OCI-LY7 (cell line): ENCODE data around the gene CYP2R1. TPM values are rescaled to one million over a fixed set of nuclear protein-coding genes. Genes with fewer than 3 reads are reported as not detected.

Source experiments
- BruUV-seq: library from RNA; stranded (reverse); fragments of 400-500 nt; replicated peaks from 2 replicates; lab custom pipeline; 2021; lab: Mats Ljungman, UMichigan
- CTCF ChIA-PET: fragments of 300-600 bp; sonication (Branson Sonifier 250); formaldehyde crosslinking; loops from one replicate; lab custom pipeline; 2022; ENCODE audit warnings: antibody characterized with exemption; ENCODE audit not compliant: unreplicated experiment; lab: Charles Lee
- POLR2A ChIA-PET: fragments of 300-600 bp; sonication (Branson Sonifier 250); formaldehyde crosslinking; loops from one replicate; lab custom pipeline; 2022; ENCODE audit warnings: antibody characterized with exemption; lab: Charles Lee
- DNase-seq: peaks from one replicate; pipeline ENCODE4 v3.0.0-alpha.2; 2015; ENCODE audit warnings: low spot score
- H2AFZ ChIP-seq: fragments of 200-600 bp; sonication (generic), shearing (Covaris generic); 2 replicates; pipeline ENCODE4 v1.6.1; 2014; ENCODE audit warnings: mild to moderate bottlenecking, antibody characterized with exemption, low read length, moderate library complexity
- H3K27ac ChIP-seq: fragments of 200-600 bp; sonication (generic); 2 replicates; pipeline ENCODE4 v1.5.1; 2014; ENCODE audit warnings: mixed run types, low read depth, mild to moderate bottlenecking, moderate library complexity, low read length, inconsistent platforms; ENCODE audit not compliant: poor library complexity, severe bottlenecking
- H3K36me3 ChIP-seq: fragments of 200-600 bp; sonication (generic); 2 replicates; pipeline ENCODE4 v1.6.1; 2014; ENCODE audit warnings: mild to moderate bottlenecking, antibody characterized with exemption, low read length, moderate library complexity, mixed read lengths; ENCODE audit not compliant: insufficient read depth
- H3K4me1 ChIP-seq: fragments of 200-600 bp; sonication (generic); 2 replicates; pipeline ENCODE4 v1.5.1; 2014; ENCODE audit warnings: mild to moderate bottlenecking, low read length; ENCODE audit not compliant: insufficient read depth, poor library complexity, severe bottlenecking
- H3K4me2 ChIP-seq: fragments of 200-600 bp; sonication (generic); 2 replicates; pipeline ENCODE4 v1.6.1; 2014; ENCODE audit warnings: mild to moderate bottlenecking, low read length
- H3K4me3 ChIP-seq: fragments of 200-600 bp; sonication (generic); 2 replicates; pipeline ENCODE4 v1.5.1; 2014; ENCODE audit warnings: mild to moderate bottlenecking, low read depth, low read length; ENCODE audit not compliant: poor library complexity, severe bottlenecking
- H3K79me2 ChIP-seq: fragments of 200-600 bp; sonication (generic); 2 replicates; pipeline ENCODE4 v1.6.1; 2016; ENCODE audit warnings: low read depth, mild to moderate bottlenecking, low read length, moderate library complexity, mixed read lengths; ENCODE audit not compliant: insufficient read depth
- H3K9me2 ChIP-seq: fragments of 200-600 bp; sonication (generic); 2 replicates; pipeline ENCODE4 v1.6.1; 2016; ENCODE audit warnings: mild to moderate bottlenecking, low read length, mixed read lengths; ENCODE audit not compliant: insufficient read depth
- H3K9me3 ChIP-seq: fragments of 200-600 bp; sonication (generic); 2 replicates; pipeline ENCODE4 v1.6.1; 2014; ENCODE audit warnings: mild to moderate bottlenecking, mixed run types, low read length, mixed read lengths
- H4K20me1 ChIP-seq: fragments of 200-600 bp; sonication (generic); 2 replicates; pipeline ENCODE4 v1.6.1; 2014; ENCODE audit warnings: mild to moderate bottlenecking, antibody characterized with exemption, low read length, moderate library complexity, mixed read lengths; ENCODE audit not compliant: insufficient read depth
- EZH2phosphoT487 ChIP-seq: fragments of 200-600 bp; sonication (generic); IDR thresholded peaks from 2 replicates; pipeline ENCODE4 v1.6.1; 2018; ENCODE audit warnings: low read depth, borderline replicate concordance, mild to moderate bottlenecking, mixed run types, antibody characterized with exemption, low read length, moderate library complexity, mixed read lengths
- intact Hi-C: fragments of 100-400 bp; cut with micrococcal nuclease; formaldehyde crosslinking; loops from one replicate; pipeline ENCODE4 v1.10.0; 2022; ENCODE audit not compliant: unreplicated experiment
- total RNA-seq, 2 experiments: library from RNA; depleted of rRNA in 1 of 2; stranded (reverse); fragments of >200 nt in 1 of 2; shearing (Covaris generic) in 1 of 2; gene quantifications; 2 replicates each; pipeline ENCODE4 v1.2.3, GENCODE V29; 2014 to 2022
- TF ChIP-seq, protein P1 (sequence below): fragments of 200-600 bp; sonication (generic); conservative IDR thresholded peaks from 2 replicates; pipeline ENCODE4 v1.5.1; 2014; ENCODE audit warnings: mild to moderate bottlenecking, antibody characterized with exemption, low read length, moderate library complexity, mixed read lengths

The CYP2R1 gene
- total RNA-seq, 2 experiments from 2014 or later: 24.8 to 38.0 TPM

DNA sequence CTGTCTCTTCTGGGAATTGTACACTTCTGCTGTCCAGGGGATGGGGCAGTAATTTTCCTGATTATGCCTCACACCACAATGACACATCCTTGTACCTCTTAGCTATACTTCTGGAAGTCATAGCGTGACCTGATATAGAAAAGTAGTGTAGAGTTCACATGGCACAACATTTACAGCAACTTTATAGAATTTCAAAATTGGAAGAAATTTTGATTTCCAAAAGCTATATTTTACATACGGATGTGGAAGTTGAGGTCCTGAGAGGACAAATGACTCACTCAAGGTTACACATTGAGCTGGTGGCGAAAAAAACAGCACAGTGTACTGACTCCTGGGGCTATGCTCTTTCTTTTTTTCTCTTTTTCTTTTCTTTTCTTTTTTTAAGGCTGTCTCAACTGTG, 6.3 kb upstream of the CYP2R1 start:
- DNase-seq: no peak
- TF ChIP-seq EZH2phosphoT487: no peak
- TF ChIP-seq, protein P1, sequence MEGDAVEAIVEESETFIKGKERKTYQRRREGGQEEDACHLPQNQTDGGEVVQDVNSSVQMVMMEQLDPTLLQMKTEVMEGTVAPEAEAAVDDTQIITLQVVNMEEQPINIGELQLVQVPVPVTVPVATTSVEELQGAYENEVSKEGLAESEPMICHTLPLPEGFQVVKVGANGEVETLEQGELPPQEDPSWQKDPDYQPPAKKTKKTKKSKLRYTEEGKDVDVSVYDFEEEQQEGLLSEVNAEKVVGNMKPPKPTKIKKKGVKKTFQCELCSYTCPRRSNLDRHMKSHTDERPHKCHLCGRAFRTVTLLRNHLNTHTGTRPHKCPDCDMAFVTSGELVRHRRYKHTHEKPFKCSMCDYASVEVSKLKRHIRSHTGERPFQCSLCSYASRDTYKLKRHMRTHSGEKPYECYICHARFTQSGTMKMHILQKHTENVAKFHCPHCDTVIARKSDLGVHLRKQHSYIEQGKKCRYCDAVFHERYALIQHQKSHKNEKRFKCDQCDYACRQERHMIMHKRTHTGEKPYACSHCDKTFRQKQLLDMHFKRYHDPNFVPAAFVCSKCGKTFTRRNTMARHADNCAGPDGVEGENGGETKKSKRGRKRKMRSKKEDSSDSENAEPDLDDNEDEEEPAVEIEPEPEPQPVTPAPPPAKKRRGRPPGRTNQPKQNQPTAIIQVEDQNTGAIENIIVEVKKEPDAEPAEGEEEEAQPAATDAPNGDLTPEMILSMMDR: no peak
- H3K4me2 ChIP-seq: no peak overlapping the region
- BruUV-seq: no TSS peak
- no peaks in the 10 kb centered on the region for H3K9me2 ChIP-seq
- peaks cover 11% of the 10 kb centered on the region for H3K4me1 ChIP-seq
- ChIA-PET POLR2A (interaction anchor here (1.2 kb wide), 1 partner anchor 320 kb away, joined by 3 read pairs; no protein-coding TSS in a partner anchor), CTCF (no interaction called here)
- intact Hi-C loops: no loop called here
- H3K9me3 ChIP-seq: no peaks in the 10 kb centered on the region
- H3K79me2 ChIP-seq: no peaks in the 10 kb centered on the region
- H3K4me3 ChIP-seq: no peak overlapping the region
- no peaks in the 10 kb centered on the region for H3K36me3 ChIP-seq
- no peak overlapping the region for H2AFZ ChIP-seq
- no peaks in the 10 kb centered on the region for H4K20me1 ChIP-seq
- H3K27ac ChIP-seq: no peak overlapping the region

DNA sequence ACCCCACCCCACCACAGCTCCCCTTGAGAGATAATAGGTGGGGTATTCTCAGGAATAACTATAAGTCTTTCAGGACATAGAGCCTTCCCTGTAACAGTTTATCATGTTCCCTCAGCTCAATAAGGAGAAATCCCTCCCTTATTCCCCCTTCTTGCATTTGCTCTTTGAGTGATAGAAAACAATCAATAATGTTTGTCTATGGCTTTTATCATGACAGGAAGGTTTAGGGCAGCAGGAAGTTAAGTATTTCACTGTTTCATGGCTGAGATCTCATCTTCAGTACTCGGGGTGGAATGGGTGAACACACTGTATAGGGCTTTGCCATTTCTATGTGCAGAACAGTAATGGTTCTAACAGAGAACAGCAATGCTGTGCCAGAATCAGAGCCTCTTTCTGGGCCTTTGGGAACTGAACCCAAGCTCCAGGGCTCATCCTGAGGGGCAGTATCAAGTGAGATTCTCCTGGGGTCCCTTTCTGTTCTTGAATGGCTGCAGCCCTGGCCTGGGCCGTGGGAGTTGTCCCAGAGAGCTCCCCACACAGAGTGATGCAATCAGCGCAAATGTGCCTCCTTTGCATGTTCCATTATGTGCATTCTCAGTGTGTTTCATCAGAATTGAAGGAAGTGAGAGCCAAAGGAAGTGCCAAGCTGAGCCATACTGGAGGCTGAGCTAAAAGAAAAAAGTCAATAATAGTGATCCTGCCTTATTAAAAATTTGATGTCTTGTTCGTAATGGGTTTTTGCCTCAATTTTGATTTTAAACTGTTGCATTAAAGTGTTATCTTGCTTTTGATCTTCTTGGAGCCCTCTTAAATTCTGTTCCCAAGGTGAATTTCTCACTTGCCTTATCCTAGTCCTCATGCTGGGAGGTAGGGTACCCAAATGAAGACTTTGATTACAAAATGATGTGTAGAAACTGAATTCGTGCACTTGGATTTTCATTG, 2.9 kb upstream of the CYP2R1 start:
- intact Hi-C loops: no loop called here
- H4K20me1 ChIP-seq: no peaks in the 10 kb centered on the region
- H3K9me3 ChIP-seq: no peaks in the 10 kb centered on the region
- POLR2A ChIA-PET: interaction anchor here (0.7 to 1.8 kb wide), 4 partner anchors 9 to 269 kb away, joined by 3 to 6 read pairs (median 4); no protein-coding TSS in a partner anchor
- no peaks in the 10 kb centered on the region for H3K9me2 ChIP-seq
- peaks cover 4% of the 10 kb centered on the region; the same call in 1 of the 2 replicates for H3K79me2 ChIP-seq
- BruUV-seq: no TSS peak
- H3K36me3 ChIP-seq: no peaks in the 10 kb centered on the region
- peaks cover 21% of the 10 kb centered on the region for H3K4me1 ChIP-seq
- CTCF ChIA-PET: no interaction called here
- peak overlapping the region; percentile 55; the same call in 1 of the 2 replicates for H2AFZ ChIP-seq
- no peak overlapping the region for H3K27ac ChIP-seq
- peak overlapping the region; percentile 25; the same call in 1 of the 2 replicates for H3K4me2 ChIP-seq
- peak; percentile 66 for DNase-seq
- TF ChIP-seq, protein P1: no peak
- no peak overlapping the region for H3K4me3 ChIP-seq
